Measurements from ENCODE around the gene HEBP1.

The HEBP1 gene

DNA sequence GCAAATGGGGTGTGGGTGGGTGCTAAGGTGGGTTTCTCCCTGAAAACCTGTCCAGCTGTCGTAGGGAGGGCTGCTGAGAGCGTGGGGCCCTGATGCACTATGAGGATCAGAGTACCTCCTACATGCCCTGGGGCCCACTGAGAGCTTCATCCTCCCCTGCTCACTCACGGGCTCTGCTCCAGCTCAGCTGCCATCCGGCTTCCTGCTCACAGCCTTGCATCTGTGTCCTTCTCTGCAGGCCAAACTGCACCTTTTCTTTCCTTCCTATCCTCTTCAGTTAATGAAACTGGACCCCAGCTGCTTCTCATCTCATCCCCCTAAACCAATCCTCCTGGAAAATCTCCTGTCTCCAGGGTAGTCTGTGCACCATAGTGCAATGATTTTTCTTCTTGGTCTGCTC is 25.9 kb downstream of the HEBP1 start:
- Histone ChIP-seq H3K23ac (ENCODE audit: low read depth, low read length, poor library complexity) (no peak overlapping the region), H3K4ac (ENCODE audit: low read length) (no peak overlapping the region), H2AK5ac (ENCODE audit: low read depth, low read length) (no peak overlapping the region), H3K4me3 (ENCODE audit: low read length in 2 of 2) (no peak overlapping the region), H3K9me3 (replicated peaks in 1 of 2; ENCODE audit: control insufficient read depth in 2 of 2, insufficient read depth in 1 of 2, low read depth in 1 of 2, low read length in 2 of 2) (peaks cover 12 to 18% of the 10 kb centered on the region in 2 donors), H2BK12ac (ENCODE audit: low read length) (no peak overlapping the region), H4K8ac (ENCODE audit: low read depth, low read length) (no peak overlapping the region), H2AFZ (ENCODE audit: low read length) (no peak overlapping the region), H2BK120ac (ENCODE audit: low read depth, low read length) (no peak overlapping the region), H3K4me1 (ENCODE audit: control insufficient read depth in 2 of 2, insufficient read depth in 1 of 2, low read depth in 1 of 2, low read length in 2 of 2) (peaks cover under 1 to 4% of the 10 kb centered on the region in 2 donors), H3K27me3 (ENCODE audit: control insufficient read depth in 3 of 3, insufficient read depth in 3 of 3, low read depth in 1 of 3, low read length in 3 of 3) (no peaks in the 10 kb centered on the region), H3K79me1 (ENCODE audit: low read depth, low read length) (no peaks in the 10 kb centered on the region), H3K18ac (ENCODE audit: low read length) (no peak overlapping the region), H3K27ac (replicated peaks; ENCODE audit: low read length) (no peak overlapping the region), H2BK15ac (ENCODE audit: low read length) (no peak overlapping the region), H3K14ac (ENCODE audit: low read length) (no peak overlapping the region), H4K91ac (ENCODE audit: low read depth, low read length, poor library complexity) (no peak overlapping the region), H3K36me3 (replicated peaks in 1 of 2; ENCODE audit: control insufficient read depth in 2 of 2, insufficient read depth in 2 of 2, low read length in 2 of 2) (peaks cover 21 to 40% of the 10 kb centered on the region in 2 donors), H2BK5ac (ENCODE audit: low read length) (no peak overlapping the region), H3K9ac (ENCODE audit: low read depth, low read length, poor library complexity) (no peak overlapping the region), H3K4me2 (ENCODE audit: insufficient read depth, low read length, poor library complexity, severe bottlenecking) (no peak overlapping the region)
- WGBS, 2 donors (ENCODE audit: extremely low coverage in 2 of 2, insufficient read length in 2 of 2, insufficient replicate concordance in 1 of 2): no CpG with 5 or more reads among the region's 4 CpGs
- DNase-seq (ENCODE audit: low spot score): no peak

DNA sequence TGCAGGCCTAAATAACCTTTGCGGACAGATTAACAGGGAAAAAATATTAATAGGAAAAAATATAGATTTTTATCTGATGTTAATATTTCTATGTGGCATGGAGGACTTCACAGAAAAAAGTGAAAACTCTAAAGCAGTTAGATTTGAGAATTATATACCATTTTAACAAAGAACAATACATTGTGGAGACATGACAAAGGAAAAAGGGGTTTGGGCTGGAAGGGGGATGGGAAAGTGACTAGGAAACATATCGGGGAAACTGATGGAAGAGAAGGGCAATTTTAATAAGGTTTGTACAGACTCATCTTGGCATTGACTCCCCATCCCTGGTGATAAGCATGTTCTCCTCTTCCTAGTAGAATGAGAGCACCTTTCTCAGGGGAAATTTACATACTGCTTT is 27.0 kb downstream of the HEBP1 start:
- Histone ChIP-seq H3K27ac (replicated peaks; ENCODE audit: low read length) (no peak overlapping the region), H3K9me3 (replicated peaks in 1 of 2; ENCODE audit: control insufficient read depth in 2 of 2, insufficient read depth in 1 of 2, low read depth in 1 of 2, low read length in 2 of 2) (peaks cover 12 to 18% of the 10 kb centered on the region in 2 donors), H2AFZ (ENCODE audit: low read length) (no peak overlapping the region), H2BK12ac (ENCODE audit: low read length) (no peak overlapping the region), H2BK5ac (ENCODE audit: low read length) (no peak overlapping the region), H3K9ac (ENCODE audit: low read depth, low read length, poor library complexity) (no peak overlapping the region), H3K14ac (ENCODE audit: low read length) (no peak overlapping the region), H3K4me3 (ENCODE audit: low read length in 2 of 2) (no peak overlapping the region), H3K18ac (ENCODE audit: low read length) (no peak overlapping the region), H2BK120ac (ENCODE audit: low read depth, low read length) (no peak overlapping the region), H3K4me1 (ENCODE audit: control insufficient read depth in 2 of 2, insufficient read depth in 1 of 2, low read depth in 1 of 2, low read length in 2 of 2) (no peaks in the 10 kb centered on the region), H2BK15ac (ENCODE audit: low read length) (no peak overlapping the region), H3K23ac (ENCODE audit: low read depth, low read length, poor library complexity) (no peak overlapping the region), H4K91ac (ENCODE audit: low read depth, low read length, poor library complexity) (no peak overlapping the region), H3K4me2 (ENCODE audit: insufficient read depth, low read length, poor library complexity, severe bottlenecking) (no peak overlapping the region), H4K8ac (ENCODE audit: low read depth, low read length) (no peak overlapping the region), H3K4ac (ENCODE audit: low read length) (no peak overlapping the region), H3K36me3 (replicated peaks in 1 of 2; ENCODE audit: control insufficient read depth in 2 of 2, insufficient read depth in 2 of 2, low read length in 2 of 2) (peaks cover 21 to 40% of the 10 kb centered on the region in 2 donors), H3K27me3 (ENCODE audit: control insufficient read depth in 3 of 3, insufficient read depth in 3 of 3, low read depth in 1 of 3, low read length in 3 of 3) (no peaks in the 10 kb centered on the region), H3K79me1 (ENCODE audit: low read depth, low read length) (no peaks in the 10 kb centered on the region), H2AK5ac (ENCODE audit: low read depth, low read length) (no peak overlapping the region)
- no peak for DNase-seq (ENCODE audit: low spot score)
- no CpG with 5 or more reads among the region's 2 CpGs for WGBS, 2 donors (ENCODE audit: extremely low coverage in 2 of 2, insufficient read length in 2 of 2, insufficient replicate concordance in 1 of 2)

DNA sequence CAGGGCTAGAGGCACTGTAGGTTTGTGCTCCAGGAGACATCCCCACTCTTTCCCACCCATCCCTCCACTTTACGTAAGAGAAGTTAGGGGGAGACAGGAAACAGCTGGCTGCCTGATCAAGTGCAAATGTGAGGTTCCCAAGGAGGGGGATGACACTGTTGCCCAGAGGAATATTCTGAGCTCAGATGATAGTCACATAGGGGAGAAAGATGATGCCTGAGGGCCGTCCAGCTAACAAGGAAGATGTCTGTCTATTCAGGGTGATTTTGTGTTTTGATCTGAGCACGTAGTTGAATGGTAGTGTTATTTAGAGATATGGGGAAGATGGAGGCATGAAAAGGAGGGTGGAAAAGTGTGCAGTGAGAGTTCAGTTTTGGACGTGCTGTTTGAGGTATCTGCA is 34.2 kb downstream of the HEBP1 start:
- Histone ChIP-seq H3K4me1 (ENCODE audit: control insufficient read depth in 2 of 2, insufficient read depth in 1 of 2, low read depth in 1 of 2, low read length in 2 of 2) (no peaks in the 10 kb centered on the region), H3K9me3 (replicated peaks in 1 of 2; ENCODE audit: control insufficient read depth in 2 of 2, insufficient read depth in 1 of 2, low read depth in 1 of 2, low read length in 2 of 2) (peaks cover 0 to 3% of the 10 kb centered on the region in 2 donors), H3K18ac (ENCODE audit: low read length) (no peak overlapping the region), H2BK120ac (ENCODE audit: low read depth, low read length) (no peak overlapping the region), H3K9ac (ENCODE audit: low read depth, low read length, poor library complexity) (no peak overlapping the region), H2AFZ (ENCODE audit: low read length) (no peak overlapping the region), H3K36me3 (replicated peaks in 1 of 2; ENCODE audit: control insufficient read depth in 2 of 2, insufficient read depth in 2 of 2, low read length in 2 of 2) (no peaks in the 10 kb centered on the region), H3K23ac (ENCODE audit: low read depth, low read length, poor library complexity) (no peak overlapping the region), H3K79me1 (ENCODE audit: low read depth, low read length) (peaks cover 2% of the 10 kb centered on the region), H3K14ac (ENCODE audit: low read length) (no peak overlapping the region), H2BK5ac (ENCODE audit: low read length) (no peak overlapping the region), H4K8ac (ENCODE audit: low read depth, low read length) (no peak overlapping the region), H3K4ac (ENCODE audit: low read length) (no peak overlapping the region), H3K4me3 (ENCODE audit: low read length in 2 of 2) (no peak overlapping the region), H2BK15ac (ENCODE audit: low read length) (no peak overlapping the region), H3K27ac (replicated peaks; ENCODE audit: low read length) (no peak overlapping the region), H3K27me3 (ENCODE audit: control insufficient read depth in 3 of 3, insufficient read depth in 3 of 3, low read depth in 1 of 3, low read length in 3 of 3) (no peaks in the 10 kb centered on the region), H2AK5ac (ENCODE audit: low read depth, low read length) (no peak overlapping the region), H2BK12ac (ENCODE audit: low read length) (no peak overlapping the region), H4K91ac (ENCODE audit: low read depth, low read length, poor library complexity) (no peak overlapping the region), H3K4me2 (ENCODE audit: insufficient read depth, low read length, poor library complexity, severe bottlenecking) (no peak overlapping the region)
- DNase-seq (ENCODE audit: low spot score): no peak
- WGBS, 2 donors (ENCODE audit: extremely low coverage in 2 of 2, insufficient read length in 2 of 2, insufficient replicate concordance in 1 of 2): 100% methylated on average over 1 of the region's 4 CpGs; no CpG with 5 or more reads in 1 of the 2 donors

DNA sequence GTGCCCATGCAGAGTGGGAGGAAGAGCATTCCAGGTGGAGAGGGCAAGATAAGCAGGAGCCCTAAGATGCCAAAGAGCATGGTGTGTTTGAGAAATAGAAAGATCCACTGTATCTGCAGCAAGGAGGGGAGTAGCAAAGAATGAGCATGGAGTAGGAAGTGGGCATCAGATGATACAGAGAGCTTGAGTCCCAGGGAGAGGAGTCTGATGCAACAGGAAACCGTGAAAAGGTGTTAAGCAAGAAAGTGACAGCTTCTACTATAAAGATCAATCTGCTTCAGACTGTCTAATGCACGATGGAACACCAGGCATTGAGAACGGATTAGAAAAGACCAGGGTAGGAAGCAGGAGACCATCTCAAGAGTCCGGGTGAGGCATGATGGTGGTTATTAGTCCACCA is 35.8 kb downstream of the HEBP1 start:
- Histone ChIP-seq H2BK120ac (ENCODE audit: low read depth, low read length) (no peak overlapping the region), H3K4me1 (ENCODE audit: control insufficient read depth in 2 of 2, insufficient read depth in 1 of 2, low read depth in 1 of 2, low read length in 2 of 2) (no peaks in the 10 kb centered on the region), H3K9ac (ENCODE audit: low read depth, low read length, poor library complexity) (no peak overlapping the region), H3K27me3 (ENCODE audit: control insufficient read depth in 3 of 3, insufficient read depth in 3 of 3, low read depth in 1 of 3, low read length in 3 of 3) (no peaks in the 10 kb centered on the region), H3K36me3 (replicated peaks in 1 of 2; ENCODE audit: control insufficient read depth in 2 of 2, insufficient read depth in 2 of 2, low read length in 2 of 2) (no peaks in the 10 kb centered on the region), H3K18ac (ENCODE audit: low read length) (no peak overlapping the region), H3K9me3 (replicated peaks in 1 of 2; ENCODE audit: control insufficient read depth in 2 of 2, insufficient read depth in 1 of 2, low read depth in 1 of 2, low read length in 2 of 2) (peaks cover 0 to 3% of the 10 kb centered on the region in 2 donors), H3K14ac (ENCODE audit: low read length) (no peak overlapping the region), H3K79me1 (ENCODE audit: low read depth, low read length) (peaks cover 2% of the 10 kb centered on the region), H2BK5ac (ENCODE audit: low read length) (no peak overlapping the region), H3K23ac (ENCODE audit: low read depth, low read length, poor library complexity) (no peak overlapping the region), H4K8ac (ENCODE audit: low read depth, low read length) (no peak overlapping the region), H3K4me3 (ENCODE audit: low read length in 2 of 2) (no peak overlapping the region), H2AK5ac (ENCODE audit: low read depth, low read length) (no peak overlapping the region), H3K4ac (ENCODE audit: low read length) (no peak overlapping the region), H3K27ac (replicated peaks; ENCODE audit: low read length) (no peak overlapping the region), H2BK15ac (ENCODE audit: low read length) (no peak overlapping the region), H4K91ac (ENCODE audit: low read depth, low read length, poor library complexity) (no peak overlapping the region), H3K4me2 (ENCODE audit: insufficient read depth, low read length, poor library complexity, severe bottlenecking) (no peak overlapping the region), H2BK12ac (ENCODE audit: low read length) (no peak overlapping the region), H2AFZ (ENCODE audit: low read length) (no peak overlapping the region)
- no CpG with 5 or more reads among the region's 4 CpGs for WGBS, 2 donors (ENCODE audit: extremely low coverage in 2 of 2, insufficient read length in 2 of 2, insufficient replicate concordance in 1 of 2)
- DNase-seq (ENCODE audit: low spot score): no peak

All from neuronal stem cell (in vitro differentiated cells).